ENCODE results near the gene REPS1.
A peak's percentile ranks its signal among the peaks of the same experiment; 100 is the strongest.

The REPS1 gene

GRCh38 chr6:138977646-138978167 is 10.3 kb downstream of the REPS1 start:
- no peak overlapping the region for H3K27ac ChIP-seq (ENCODE audit: extremely low read depth, low read depth, low read length)
- no peaks in the 10 kb centered on the region for H3K36me3 ChIP-seq (ENCODE audit: control insufficient read depth in 2 of 2, insufficient read depth in 1 of 2, low read length in 2 of 2)
- peaks cover 28% of the 10 kb centered on the region for H3K4me1 ChIP-seq (ENCODE audit: control insufficient read depth, insufficient read depth, low read length)
- H3K4me3 ChIP-seq (ENCODE audit: low read depth, low read length), result no peak overlapping the region
- no peaks in the 10 kb centered on the region for H3K9me3 ChIP-seq (ENCODE audit: control insufficient read depth, insufficient read depth, low read depth, low read length)
- ChIA-PET POLR2A (interaction anchor here (0.6 kb wide), 1 partner anchor 190 kb away, joined by 3 read pairs; no protein-coding TSS in a partner anchor), CTCF (interaction anchor here (1.0 kb wide), 1 partner anchor 9 kb away, joined by 4 read pairs; no protein-coding TSS in a partner anchor)
- no peak for TF ChIP-seq OVOL3 (tag by site-specific recombination; IDR thresholded peaks at IDR 0.05)
- peak; percentile 41; the same call in 1 of the 2 replicates for TF ChIP-seq ZBTB8A (tag by site-specific recombination; IDR thresholded peaks at IDR 0.05)

GRCh38 chr6:138977242-138977641 is 10.8 kb downstream of the REPS1 start:
- peaks cover 25% of the 10 kb centered on the region for H3K4me1 ChIP-seq (ENCODE audit: control insufficient read depth, insufficient read depth, low read length)
- CTCF ChIA-PET, result interaction anchor here (1.0 to 1.4 kb wide), 3 partner anchors 9 to 162 kb away, joined by 4 read pairs; no protein-coding TSS in a partner anchor
- POLR2A ChIA-PET, result interaction anchor here (0.6 kb wide), 1 partner anchor 190 kb away, joined by 3 read pairs; no protein-coding TSS in a partner anchor
- no peak overlapping the region for H3K27ac ChIP-seq (ENCODE audit: extremely low read depth, low read depth, low read length)
- no peaks in the 10 kb centered on the region for H3K36me3 ChIP-seq (ENCODE audit: control insufficient read depth in 2 of 2, insufficient read depth in 1 of 2, low read length in 2 of 2)
- H3K9me3 ChIP-seq (ENCODE audit: control insufficient read depth, insufficient read depth, low read depth, low read length), result no peaks in the 10 kb centered on the region
- H3K4me3 ChIP-seq (ENCODE audit: low read depth, low read length), result no peak overlapping the region
- no peak for TF ChIP-seq ZBTB17 (tag by site-specific recombination; IDR thresholded peaks at IDR 0.05)

GRCh38 chr6:138975815-138976214 is 12.2 kb downstream of the REPS1 start:
- TF ChIP-seq ZBTB44 (tag by site-specific recombination; IDR thresholded peaks at IDR 0.05), result no peak
- POLR2A ChIA-PET, result no interaction called here
- Histone ChIP-seq H3K36me3 (ENCODE audit: control insufficient read depth in 2 of 2, insufficient read depth in 1 of 2, low read length in 2 of 2) (no peaks in the 10 kb centered on the region), H3K4me3 (ENCODE audit: low read depth, low read length) (no peak overlapping the region), H3K27ac (ENCODE audit: extremely low read depth, low read depth, low read length) (no peak overlapping the region), H3K4me1 (ENCODE audit: control insufficient read depth, insufficient read depth, low read length) (peaks cover 28% of the 10 kb centered on the region), H3K9me3 (ENCODE audit: control insufficient read depth, insufficient read depth, low read depth, low read length) (no peaks in the 10 kb centered on the region)
- CTCF ChIA-PET, result interaction anchor here (0.6 to 1.6 kb wide), 6 partner anchors 9 to 547 kb away, joined by 3 to 7 read pairs (median 4); no protein-coding TSS in a partner anchor

GRCh38 chr6:138973466-138974153 is 14.4 kb downstream of the REPS1 start:
- H3K4me1 ChIP-seq (ENCODE audit: control insufficient read depth, insufficient read depth, low read length), result peaks cover 31% of the 10 kb centered on the region
- H3K4me3 ChIP-seq (ENCODE audit: low read depth, low read length), result no peak overlapping the region
- ChIA-PET POLR2A (interaction anchor here (0.6 kb wide), 1 partner anchor 15 kb away, joined by 3 read pairs; no protein-coding TSS in a partner anchor), CTCF (interaction anchor here (0.5 to 0.7 kb wide), 2 partner anchors 14 to 47 kb away, joined by 3 to 4 read pairs; partner anchors contain the start of gene REPS1)
- H3K9me3 ChIP-seq (ENCODE audit: control insufficient read depth, insufficient read depth, low read depth, low read length), result no peaks in the 10 kb centered on the region
- no peak for TF ChIP-seq ZNF223 (tag by site-specific recombination; IDR thresholded peaks at IDR 0.05)
- TF ChIP-seq ZNF629 (tag by site-specific recombination; IDR thresholded peaks at IDR 0.05), result 0 out of 2 replicates have a peak, but pooled peaks have one; percentile 11
- TF ChIP-seq OSR2 (tag by site-specific recombination; IDR thresholded peaks at IDR 0.05), result peak; percentile 41; the same call in 1 of the 2 replicates
- TF ChIP-seq ZBTB26 (tag by site-specific recombination; optimal IDR thresholded peaks at IDR 0.05), result no peak
- TF ChIP-seq GLIS1 (tag by site-specific recombination; IDR thresholded peaks at IDR 0.05), result 0 out of 2 replicates have a peak, but pooled peaks have one; percentile 15
- no peak for TF ChIP-seq ZNF341 (tag by site-specific recombination; IDR thresholded peaks at IDR 0.05; ENCODE audit: low read depth)
- 0 out of 2 replicates have a peak, but pooled peaks have one; percentile 18 for TF ChIP-seq PRDM1 (tag by site-specific recombination; IDR thresholded peaks at IDR 0.05)
- TF ChIP-seq PRDM6 (tag by site-specific recombination; IDR thresholded peaks at IDR 0.05), result peak; percentile 73
- no peak for TF ChIP-seq ZNF777 (tag by site-specific recombination; IDR thresholded peaks at IDR 0.05; ENCODE audit: borderline replicate concordance)
- no peaks in the 10 kb centered on the region for H3K36me3 ChIP-seq (ENCODE audit: control insufficient read depth in 2 of 2, insufficient read depth in 1 of 2, low read length in 2 of 2)
- no peak overlapping the region for H3K27ac ChIP-seq (ENCODE audit: extremely low read depth, low read depth, low read length)

All from HEK293 (cell line).